ENCODE data around the gene PDIA6.

- TF ChIP-seq C11orf30 (IDR thresholded peaks at IDR 0.05; ENCODE audit: low read depth): no peak
- TF ChIP-seq SAP30 (IDR thresholded peaks at IDR 0.05; ENCODE audit: borderline replicate concordance, insufficient read depth, low read depth, low read length, poor library complexity, severe bottlenecking): no peak
Measured at GRCh38 chr2:10765461-10765860, 47.1 kb downstream of the PDIA6 start.

All from K562 (cell line).